Measurements from ENCODE around the gene ABHD14A.

DNA sequence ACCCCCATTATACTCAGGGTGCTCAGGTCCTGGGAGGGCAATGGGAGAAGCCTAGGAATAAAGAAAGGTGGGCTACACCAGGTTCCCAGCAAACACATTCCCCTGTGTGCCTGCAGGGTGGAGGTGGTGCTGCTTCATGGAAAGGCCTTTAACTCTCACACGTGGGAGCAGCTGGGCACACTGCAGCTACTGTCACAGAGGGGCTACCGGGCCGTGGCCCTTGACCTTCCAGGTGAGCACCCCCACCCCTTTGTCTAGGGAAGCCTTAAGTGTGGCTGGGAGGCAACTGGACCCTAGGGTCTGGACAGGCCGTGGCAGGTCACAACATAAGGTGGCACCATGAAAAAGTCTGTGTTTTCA is 3.3 kb downstream of the ABHD14A start:
- no peak for TF ChIP-seq EZH2 (IDR thresholded peaks at IDR 0.05; ENCODE audit: borderline replicate concordance, low read length)
- TF ChIP-seq, protein P1, sequence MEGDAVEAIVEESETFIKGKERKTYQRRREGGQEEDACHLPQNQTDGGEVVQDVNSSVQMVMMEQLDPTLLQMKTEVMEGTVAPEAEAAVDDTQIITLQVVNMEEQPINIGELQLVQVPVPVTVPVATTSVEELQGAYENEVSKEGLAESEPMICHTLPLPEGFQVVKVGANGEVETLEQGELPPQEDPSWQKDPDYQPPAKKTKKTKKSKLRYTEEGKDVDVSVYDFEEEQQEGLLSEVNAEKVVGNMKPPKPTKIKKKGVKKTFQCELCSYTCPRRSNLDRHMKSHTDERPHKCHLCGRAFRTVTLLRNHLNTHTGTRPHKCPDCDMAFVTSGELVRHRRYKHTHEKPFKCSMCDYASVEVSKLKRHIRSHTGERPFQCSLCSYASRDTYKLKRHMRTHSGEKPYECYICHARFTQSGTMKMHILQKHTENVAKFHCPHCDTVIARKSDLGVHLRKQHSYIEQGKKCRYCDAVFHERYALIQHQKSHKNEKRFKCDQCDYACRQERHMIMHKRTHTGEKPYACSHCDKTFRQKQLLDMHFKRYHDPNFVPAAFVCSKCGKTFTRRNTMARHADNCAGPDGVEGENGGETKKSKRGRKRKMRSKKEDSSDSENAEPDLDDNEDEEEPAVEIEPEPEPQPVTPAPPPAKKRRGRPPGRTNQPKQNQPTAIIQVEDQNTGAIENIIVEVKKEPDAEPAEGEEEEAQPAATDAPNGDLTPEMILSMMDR (conservative IDR thresholded peaks at IDR 0.05 in 1 of 2, IDR thresholded peaks at IDR 0.05 in 1 of 2; ENCODE audit: extremely low read depth in 1 of 2, insufficient read depth in 1 of 2, low read depth in 1 of 2, low read length in 2 of 2) = no peak

Measured in mammary epithelial cell (primary cell).